Esophagus squamous epithelium (tissue), 5 donors: ENCODE results near the gene CDK5RAP3. TPM values are rescaled to one million over a fixed set of nuclear protein-coding genes. Genes with fewer than 3 reads are reported as not detected.

Experiments
- DNase-seq: peaks from one replicate; lab custom pipeline; 2025; lab: John Stamatoyannopoulos, UW
- H3K27ac ChIP-seq, 4 donors: fragments of 200-600 bp; sonication (generic); one replicate each; pipeline ENCODE4 v1.5.1; 2016 to 2019; ENCODE audit warnings: mild to moderate bottlenecking in 1 of 4
- H3K27me3 ChIP-seq, 4 donors: fragments of 200-600 bp; sonication (generic); 1 replicate in 3 of 4; 2 replicates in 1 of 4; pipeline versions ENCODE4 v1.5.1 to v1.6.0; 2017 to 2021; ENCODE audit warnings: antibody characterized with exemption in 1 of 4
- H3K36me3 ChIP-seq, 3 donors: fragments of 200-600 bp; sonication (generic); one replicate each; pipeline ENCODE4 v1.5.1; 2016 to 2019
- H3K4me1 ChIP-seq, 3 donors: fragments of 200-600 bp; sonication (generic); one replicate each; pipeline ENCODE4 v1.5.1; 2017 to 2019
- H3K4me3 ChIP-seq, 4 donors: fragments of 200-600 bp; sonication (generic); 1 replicate in 3 of 4; 2 replicates in 1 of 4; pipeline ENCODE4 v1.5.1; 2016 to 2019; ENCODE audit warnings: mild to moderate bottlenecking in 2 of 4, moderate library complexity in 1 of 4
- H3K9me3 ChIP-seq, 3 donors: fragments of 200-600 bp; sonication (generic); one replicate each; pipeline ENCODE4 v1.5.1; 2016 to 2019
- POLR2A ChIP-seq, 4 donors: fragments of 450-650 bp; IDR thresholded peaks; one replicate each; pipeline ENCODE4 v1.6.1; 2017; ENCODE audit warnings: antibody characterized with exemption in 4 of 4, mild to moderate bottlenecking in 4 of 4, moderate library complexity in 3 of 4
- WGBS, 2 donors: methylation state at CpG; one replicate each; pipeline ENCODE4 v1.1.5; 2018; 5-methylcytosine and 5-hydroxymethylcytosine counted together
- intact Hi-C: fragments of 100-400 bp; cut with DNase I; formaldehyde crosslinking; loops from one replicate; pipeline ENCODE4 v1.15.0; 2022
- total RNA-seq, 4 donors: library from RNA; depleted of rRNA; stranded (reverse); fragments of >200 nt; gene quantifications; one replicate each; pipeline ENCODE4 v1.1.0, GENCODE V29; 2016
- TF ChIP-seq, protein P1 (sequence below), 6 experiments: fragments of 450-650 bp in 4 of 6; fragments of 200-600 bp in 2 of 6; sonication (generic) in 2 of 6; IDR thresholded peaks; one replicate each; pipeline ENCODE4 v1.5.1; 2016 to 2019; ENCODE audit warnings: antibody characterized with exemption in 6 of 6, mild to moderate bottlenecking in 4 of 6, moderate library complexity in 4 of 6
- donor health status: DM: yes; HTN: yes; CAD: no.

CDK5RAP3 gene
- total RNA-seq, 4 donors from 2014 or later, result 60.1 to 141 (median 66.0) TPM

DNA sequence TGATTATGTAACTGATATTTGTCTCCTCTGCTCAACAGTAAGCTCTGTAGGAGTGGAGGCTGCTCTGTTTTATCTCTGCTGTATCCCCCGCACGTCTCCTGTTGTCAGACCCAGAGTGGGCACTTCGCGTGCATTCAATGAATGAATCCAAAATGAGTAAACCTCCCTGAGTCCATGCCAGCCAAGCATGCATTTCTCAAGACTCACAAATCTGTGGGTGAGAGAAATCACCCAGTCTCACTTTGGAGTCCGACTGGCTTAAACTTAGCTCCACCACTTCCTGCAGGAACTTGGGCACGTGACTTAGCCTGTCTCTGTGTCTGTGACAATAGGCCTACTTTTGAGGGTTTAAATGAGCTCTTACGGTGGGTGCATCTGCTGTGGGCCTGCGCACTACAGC, 25.8 kb upstream of the CDK5RAP3 start:
- intact Hi-C loops, result no loop called here
- peaks cover 32 to 92% (median 35%) of the 10 kb centered on the region in 3 donors for H3K4me1 ChIP-seq
- TF ChIP-seq POLR2A (IDR thresholded peaks at IDR 0.05), result no peak
- TF ChIP-seq, protein P1, sequence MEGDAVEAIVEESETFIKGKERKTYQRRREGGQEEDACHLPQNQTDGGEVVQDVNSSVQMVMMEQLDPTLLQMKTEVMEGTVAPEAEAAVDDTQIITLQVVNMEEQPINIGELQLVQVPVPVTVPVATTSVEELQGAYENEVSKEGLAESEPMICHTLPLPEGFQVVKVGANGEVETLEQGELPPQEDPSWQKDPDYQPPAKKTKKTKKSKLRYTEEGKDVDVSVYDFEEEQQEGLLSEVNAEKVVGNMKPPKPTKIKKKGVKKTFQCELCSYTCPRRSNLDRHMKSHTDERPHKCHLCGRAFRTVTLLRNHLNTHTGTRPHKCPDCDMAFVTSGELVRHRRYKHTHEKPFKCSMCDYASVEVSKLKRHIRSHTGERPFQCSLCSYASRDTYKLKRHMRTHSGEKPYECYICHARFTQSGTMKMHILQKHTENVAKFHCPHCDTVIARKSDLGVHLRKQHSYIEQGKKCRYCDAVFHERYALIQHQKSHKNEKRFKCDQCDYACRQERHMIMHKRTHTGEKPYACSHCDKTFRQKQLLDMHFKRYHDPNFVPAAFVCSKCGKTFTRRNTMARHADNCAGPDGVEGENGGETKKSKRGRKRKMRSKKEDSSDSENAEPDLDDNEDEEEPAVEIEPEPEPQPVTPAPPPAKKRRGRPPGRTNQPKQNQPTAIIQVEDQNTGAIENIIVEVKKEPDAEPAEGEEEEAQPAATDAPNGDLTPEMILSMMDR (IDR thresholded peaks at IDR 0.05), result no peak
- 68 to 87% methylated on average over 6 to 8 of the region's 8 CpGs for WGBS, 2 donors
- H3K27ac ChIP-seq, result no peak overlapping the region
- no peaks in the 10 kb centered on the region for H3K9me3 ChIP-seq
- H3K27me3 ChIP-seq, result no peaks in the 10 kb centered on the region
- H3K36me3 ChIP-seq, result peaks cover 0 to 33% (median 11%) of the 10 kb centered on the region in 3 donors
- H3K4me3 ChIP-seq, result no peak overlapping the region
- no peak for DNase-seq

DNA sequence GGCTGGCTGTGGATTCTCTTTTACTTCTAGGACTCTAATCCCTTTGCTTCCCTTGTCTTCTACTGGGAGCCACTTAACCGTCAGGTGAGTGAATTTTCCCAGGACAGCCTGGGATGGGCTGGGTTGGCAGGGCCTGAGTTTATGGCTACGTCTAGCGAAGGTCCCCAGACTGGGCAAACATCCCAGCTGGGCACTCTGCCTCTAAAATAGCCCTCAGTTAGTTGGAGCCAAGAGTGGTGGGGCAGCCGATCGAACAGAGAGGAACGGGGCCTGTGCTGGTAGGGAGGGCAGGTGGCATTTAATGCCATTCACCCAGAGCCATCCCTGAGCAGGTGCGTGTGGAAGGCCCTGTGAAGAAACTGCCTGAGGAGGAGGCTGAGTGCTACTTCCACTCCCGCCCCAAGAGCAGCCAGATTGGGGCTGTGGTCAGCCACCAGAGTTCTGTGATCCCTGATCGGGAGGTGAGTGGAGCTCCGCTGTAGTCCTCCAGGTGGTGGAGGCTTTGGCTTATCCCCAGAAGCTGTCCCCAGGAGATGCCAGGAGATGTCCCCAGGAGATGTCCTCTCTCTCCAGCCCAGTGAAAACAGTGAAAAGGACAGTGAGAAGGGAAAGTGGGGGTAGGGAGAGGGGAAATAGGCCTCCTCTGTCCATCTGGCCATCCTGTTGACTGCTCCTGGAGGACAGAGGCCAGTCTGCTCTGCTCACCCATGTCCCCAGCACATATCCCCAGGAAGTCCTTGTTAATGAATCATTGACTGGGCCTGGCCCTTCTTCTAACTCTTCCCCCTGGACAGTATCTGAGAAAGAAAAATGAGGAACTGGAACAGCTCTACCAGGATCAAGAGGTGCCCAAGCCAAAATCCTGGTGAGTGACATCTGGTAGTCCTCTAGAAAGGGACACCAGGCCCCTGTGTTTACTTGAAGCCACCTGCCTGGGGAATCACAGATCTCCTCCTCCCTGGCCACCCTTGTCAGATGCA, 25.1 kb upstream of the CDK5RAP3 start:
- peaks cover 24 to 92% (median 32%) of the 10 kb centered on the region in 3 donors for H3K4me1 ChIP-seq
- intact Hi-C loops, result no loop called here

DNA sequence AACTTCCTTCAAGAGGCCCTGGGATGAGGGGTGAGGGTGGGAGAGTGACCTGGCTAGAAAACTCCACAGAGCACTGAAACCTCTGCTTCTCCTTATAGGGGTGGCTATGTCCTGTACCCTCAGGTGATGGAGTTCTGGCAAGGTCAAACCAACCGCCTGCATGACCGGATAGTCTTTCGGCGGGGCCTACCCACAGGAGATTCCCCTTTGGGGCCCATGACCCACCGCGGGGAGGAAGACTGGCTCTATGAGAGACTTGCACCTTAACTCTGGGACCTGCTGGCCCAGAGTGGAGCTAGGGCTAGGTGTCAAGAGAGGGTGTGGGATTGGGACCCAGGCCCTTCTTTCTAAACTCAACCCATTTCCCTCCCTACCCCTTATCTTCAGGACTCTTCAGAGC, 24.4 kb upstream of the CDK5RAP3 start:
- Histone ChIP-seq H3K27ac (peak overlapping the region in 3 of 4 donors; percentile 27 to 59 (median 35)), H3K36me3 (peaks cover 0 to 46% (median 11%) of the 10 kb centered on the region in 3 donors), H3K27me3 (no peaks in the 10 kb centered on the region), H3K9me3 (no peaks in the 10 kb centered on the region), H3K4me1 (peaks cover 21 to 93% (median 29%) of the 10 kb centered on the region in 3 donors), H3K4me3 (no peak overlapping the region)
- TF ChIP-seq, protein P1 (IDR thresholded peaks at IDR 0.05), result no peak
- no peak for TF ChIP-seq POLR2A (IDR thresholded peaks at IDR 0.05)
- no CpG with 5 or more reads among the region's 6 CpGs for WGBS, 2 donors
- intact Hi-C loops, result no loop called here
- no peak for DNase-seq

More for the DNA sequence above, 25.1 kb upstream of the CDK5RAP3 start:
- WGBS, 2 donors, result 86 to 93% methylated on average over 4 to 6 of the region's 10 CpGs
- no peaks in the 10 kb centered on the region for H3K9me3 ChIP-seq
- H3K27ac ChIP-seq, result peak overlapping the region in 3 of 4 donors; percentile 27 to 59 (median 28)
- no peak for DNase-seq
- no peak overlapping the region for H3K4me3 ChIP-seq
- TF ChIP-seq, protein P1 (IDR thresholded peaks at IDR 0.05), result no peak
- TF ChIP-seq POLR2A (IDR thresholded peaks at IDR 0.05), result no peak
- no peaks in the 10 kb centered on the region for H3K27me3 ChIP-seq
- H3K36me3 ChIP-seq, result peaks cover 0 to 40% (median 11%) of the 10 kb centered on the region in 3 donors

DNA sequence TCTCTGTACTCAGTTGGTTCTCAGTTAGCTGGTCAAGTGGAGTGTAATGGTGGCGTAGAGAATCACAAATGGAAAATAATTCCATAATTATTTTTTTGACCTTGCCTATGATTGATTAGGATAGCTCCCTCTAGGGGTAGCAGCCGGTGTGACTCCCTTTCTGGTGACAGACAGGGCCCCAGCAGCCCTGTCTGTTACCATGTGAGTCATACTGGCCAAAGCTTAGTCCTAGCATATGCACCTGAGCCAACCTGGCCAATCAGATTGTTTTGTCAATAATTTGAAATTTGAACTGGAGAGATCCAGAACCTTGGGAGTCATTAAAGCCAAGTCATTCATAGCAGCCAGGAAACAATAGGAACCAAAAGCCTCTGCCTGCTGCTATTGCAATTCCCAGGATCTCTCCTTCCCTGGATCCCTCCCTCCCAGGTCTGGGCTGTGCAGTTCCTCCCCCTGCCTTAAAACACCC, 23.9 kb upstream of the CDK5RAP3 start:
- Histone ChIP-seq H3K9me3 (no peaks in the 10 kb centered on the region), H3K27me3 (no peaks in the 10 kb centered on the region), H3K4me1 (peaks cover 21 to 90% (median 28%) of the 10 kb centered on the region in 3 donors), H3K4me3 (no peak overlapping the region), H3K27ac (peak overlapping the region in 3 of 4 donors; percentile 35 to 59 (median 40)), H3K36me3 (peaks cover 0 to 51% (median 11%) of the 10 kb centered on the region in 3 donors)
- intact Hi-C loops, result no loop called here
- 13 to 27% methylated on average over 2 of the region's 2 CpGs for WGBS, 2 donors
- TF ChIP-seq POLR2A (IDR thresholded peaks at IDR 0.05), result no peak
- TF ChIP-seq, protein P1 (IDR thresholded peaks at IDR 0.05), result peak; percentile 57 to 89 (median 84)
- DNase-seq, result peak; percentile 12
